IMR-90 (cell line): ENCODE results near the gene COA4. TPM values are rescaled to one million over a fixed set of nuclear protein-coding genes. Genes with fewer than 3 reads are reported as not detected.

Experiments
- ATAC-seq: fragments of 200-7000 bp; cut with Tn5 transposase; 2 replicates; pipeline ENCODE4 v1.9.1; 2020; ENCODE audit warnings: low read depth, mild to moderate bottlenecking, moderate library complexity
- BruUV-seq: library from RNA; stranded (reverse); fragments of 400-500 nt; replicated peaks from 2 replicates; lab custom pipeline; 2021; lab: Mats Ljungman, UMichigan
- CTCF ChIA-PET: fragments of 300-600 bp; formaldehyde crosslinking; extraction: SDS; loops from one replicate; lab custom pipeline; 2021; ENCODE audit warnings: antibody characterized with exemption; lab: Yijun Ruan, JAX
- POLR2A ChIA-PET: fragments of 300-600 bp; sonication (Branson Sonifier 250); formaldehyde crosslinking; loops from one replicate; lab custom pipeline; 2022; ENCODE audit warnings: antibody characterized with exemption; ENCODE audit not compliant: unreplicated experiment; lab: Charles Lee
- DNase-seq: peaks from one replicate; pipeline ENCODE4 v3.0.0; 2013
- H2AFZ ChIP-seq: replicated peaks from 2 replicates; pipeline ENCODE3; 2013; ENCODE audit warnings: low read length, mild to moderate bottlenecking; ENCODE audit not compliant: poor library complexity
- H2AK5ac ChIP-seq: 2 replicates; pipeline ENCODE4 v1.6.1; 2013; ENCODE audit warnings: low read depth, low read length, inconsistent platforms
- H2AK9ac ChIP-seq: replicated peaks from 2 replicates; pipeline ENCODE3; 2013; ENCODE audit warnings: mild to moderate bottlenecking, low read depth, low read length, moderate library complexity; ENCODE audit not compliant: poor library complexity
- H2BK120ac ChIP-seq: 2 replicates; pipeline ENCODE4 v1.6.1; 2013; ENCODE audit warnings: low read depth, low read length, inconsistent platforms
- H2BK15ac ChIP-seq: 3 replicates; pipeline ENCODE4 v1.6.1; 2013; ENCODE audit warnings: low read depth, low read length, inconsistent platforms
- H2BK20ac ChIP-seq: 2 replicates; pipeline ENCODE4 v1.6.1; 2013; ENCODE audit warnings: low read depth, mild to moderate bottlenecking, inconsistent platforms, low read length, moderate library complexity
- H2BK5ac ChIP-seq: 2 replicates; pipeline ENCODE4 v1.6.1; 2013; ENCODE audit warnings: mild to moderate bottlenecking, low read depth, low read length, inconsistent platforms; ENCODE audit not compliant: poor library complexity, severe bottlenecking
- H3K14ac ChIP-seq: replicated peaks from 2 replicates; pipeline ENCODE4 v1.6.1; 2013; ENCODE audit warnings: low read depth, low read length, inconsistent platforms
- H3K18ac ChIP-seq: 2 replicates; pipeline ENCODE4 v1.6.1; 2013; ENCODE audit warnings: low read depth, low read length, control low read depth
- H3K23ac ChIP-seq: 2 replicates; pipeline ENCODE4 v1.6.1; 2013; ENCODE audit warnings: low read depth, low read length, inconsistent platforms
- H3K27ac ChIP-seq: 2 replicates; pipeline ENCODE4 v1.5.1; 2013; ENCODE audit warnings: mild to moderate bottlenecking, control low read depth, low read length; ENCODE audit not compliant: insufficient read depth
- H3K27me3 ChIP-seq: 2 replicates; pipeline ENCODE4 v1.6.1; 2013; ENCODE audit warnings: low read length; ENCODE audit not compliant: control insufficient read depth, insufficient read depth
- H3K36me3 ChIP-seq: 2 replicates; pipeline ENCODE4 v1.6.1; 2013; ENCODE audit warnings: low read length, mixed read lengths; ENCODE audit not compliant: control insufficient read depth, insufficient read depth
- H3K4ac ChIP-seq: 2 replicates; pipeline ENCODE4 v1.6.1; 2013; ENCODE audit warnings: low read depth, low read length, inconsistent platforms
- H3K4me1 ChIP-seq: 2 replicates; pipeline ENCODE4 v1.6.1; 2013; ENCODE audit warnings: low read length, mixed read lengths; ENCODE audit not compliant: control insufficient read depth, insufficient read depth
- H3K4me2 ChIP-seq: 2 replicates; pipeline ENCODE4 v1.6.1; 2013; ENCODE audit warnings: low read depth, mild to moderate bottlenecking, control low read depth, low read length, moderate library complexity
- H3K4me3 ChIP-seq: 2 replicates; pipeline ENCODE4 v1.5.1; 2013; ENCODE audit warnings: low read depth, mild to moderate bottlenecking, control low read depth, low read length, moderate library complexity; ENCODE audit not compliant: insufficient read depth
- H3K56ac ChIP-seq: 2 replicates; pipeline ENCODE4 v1.6.1; 2013; ENCODE audit warnings: low read length, inconsistent platforms; ENCODE audit not compliant: insufficient read depth; ENCODE audit errors: extremely low read depth
- H3K79me1 ChIP-seq, 2 experiments: 2 replicates each; pipeline ENCODE4 v1.6.1; 2013; ENCODE audit warnings: low read length in 2 of 2, inconsistent platforms in 1 of 2, low read depth in 1 of 2
- H3K9ac ChIP-seq: 2 replicates; pipeline ENCODE4 v1.6.1; 2013; ENCODE audit warnings: low read depth, low read length, control low read depth
- H3K9me1 ChIP-seq: 2 replicates; pipeline ENCODE4 v1.6.1; 2013; ENCODE audit warnings: low read length, inconsistent platforms; ENCODE audit not compliant: insufficient read depth
- H3K9me3 ChIP-seq: 2 replicates; pipeline ENCODE4 v1.6.1; 2013; ENCODE audit warnings: low read length; ENCODE audit not compliant: control insufficient read depth, insufficient read depth
- H4K20me1 ChIP-seq: 2 replicates; pipeline ENCODE4 v1.6.1; 2013; ENCODE audit warnings: low read length, inconsistent platforms; ENCODE audit not compliant: insufficient read depth
- H4K5ac ChIP-seq: 2 replicates; pipeline ENCODE4 v1.6.1; 2013; ENCODE audit warnings: mild to moderate bottlenecking, low read depth, low read length, control low read depth
- H4K8ac ChIP-seq, 2 experiments: 2 replicates each; pipeline ENCODE4 v1.6.1; 2013; ENCODE audit warnings: low read depth in 2 of 2, low read length in 2 of 2, control low read depth in 1 of 2, inconsistent platforms in 1 of 2
- H4K91ac ChIP-seq: 2 replicates; pipeline ENCODE4 v1.6.1; 2013; ENCODE audit warnings: low read depth, low read length, inconsistent platforms; ENCODE audit not compliant: insufficient read depth
- BHLHE40 ChIP-seq: fragments of 150-350 bp; IDR thresholded peaks from 2 replicates; pipeline ENCODE4 v1.6.1; 2016; ENCODE audit warnings: mild to moderate bottlenecking, low read depth, low read length
- CEBPB ChIP-seq: IDR thresholded peaks from 2 replicates; pipeline ENCODE4 v1.6.1; 2012; ENCODE audit warnings: low read depth, low read length, improper control_type of control experiment
- CTCF ChIP-seq: conservative IDR thresholded peaks from 2 replicates; pipeline ENCODE4 v1.5.1; 2012; ENCODE audit warnings: mild to moderate bottlenecking, low read depth, low read length, improper control_type of control experiment
- FOS ChIP-seq: fragments of 150-350 bp; IDR thresholded peaks from 2 replicates; pipeline ENCODE4 v1.6.1; 2016; ENCODE audit warnings: low read depth, low read length
- MXI1 ChIP-seq: IDR thresholded peaks from 2 replicates; pipeline ENCODE4 v1.6.1; 2012; ENCODE audit warnings: low read depth, mild to moderate bottlenecking, low read length, moderate library complexity, borderline replicate concordance
- NFE2L2 ChIP-seq: fragments of 150-350 bp; IDR thresholded peaks from 2 replicates; pipeline ENCODE4 v1.6.1; 2016; ENCODE audit warnings: low read depth, mild to moderate bottlenecking, low read length
- RAD21 ChIP-seq: IDR thresholded peaks from 2 replicates; pipeline ENCODE4 v1.6.1; 2012; ENCODE audit warnings: low read length, improper control_type of control experiment
- RCOR1 ChIP-seq: IDR thresholded peaks from 2 replicates; pipeline ENCODE4 v1.6.1; 2012; ENCODE audit warnings: mild to moderate bottlenecking, low read length, improper control_type of control experiment; ENCODE audit not compliant: insufficient replicate concordance
- RFX5 ChIP-seq: IDR thresholded peaks from 2 replicates; pipeline ENCODE4 v1.8.0; 2012; ENCODE audit warnings: low read depth, mild to moderate bottlenecking, low read length, moderate library complexity
- dilution Hi-C: fragments of 300-500 bp; cut with HindIII; formaldehyde crosslinking; loops from one replicate; pipeline ENCODE4 v1.14.3; 2018; ENCODE audit warnings: low sequenced_read_pairs; ENCODE audit not compliant: unreplicated experiment
- in situ Hi-C: fragments of 300-500 bp; cut with MboI; formaldehyde crosslinking; loops from 3 replicates; pipeline ENCODE4 v1.14.3; 2019; ENCODE audit warnings: low sequenced_read_pairs, inconsistent platforms, mixed read lengths
- intact Hi-C: fragments of 100-400 bp; cut with micrococcal nuclease; formaldehyde crosslinking; loops from 2 replicates; pipeline ENCODE4 v1.10.0; 2022
- polyA plus RNA-seq, 3 experiments: library from polyadenylated mRNA; depleted of rRNA; stranded (reverse); fragments of >200 nt; gene quantifications; 2 replicates each; pipeline ENCODE4 v1.2.3, GENCODE V29; 2012; ENCODE audit warnings: low replicate concordance in 1 of 3
- total RNA-seq: library from RNA; depleted of rRNA; stranded (reverse); fragments of >200 nt; gene quantifications from 2 replicates; pipeline ENCODE4 v1.2.3, GENCODE V29; 2012
- TF ChIP-seq, protein P1 (sequence below): fragments of 150-350 bp; IDR thresholded peaks from 2 replicates; pipeline ENCODE4 v1.6.1; 2017; ENCODE audit warnings: mild to moderate bottlenecking, antibody characterized with exemption, low read length, low read depth

COA4 gene
- total and polyA plus RNA-seq, 2 of the 4 experiments (the other 2 are of a cell fraction) = 78.0 to 97.4 TPM

DNA sequence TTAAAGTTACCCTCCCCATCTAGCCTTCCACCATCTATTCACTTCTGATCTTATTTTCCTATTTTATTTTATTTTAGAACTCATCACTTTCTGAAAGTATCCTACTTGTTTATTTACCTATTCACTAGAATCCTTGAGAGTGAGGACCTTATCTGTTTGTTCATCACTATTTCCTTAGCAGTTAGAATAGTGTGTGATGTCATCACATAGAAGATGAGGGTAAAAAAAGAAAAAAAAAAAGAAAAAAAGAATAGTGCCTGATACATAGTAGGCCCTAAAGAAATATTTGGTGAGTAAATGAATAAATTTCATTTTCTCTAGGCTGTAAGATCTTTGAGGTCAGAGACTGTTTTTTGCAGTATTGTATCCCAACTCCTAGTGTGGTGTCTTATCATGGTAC lies 36.8 kb upstream of the COA4 start:
- H4K8ac ChIP-seq = no peak overlapping the region
- no peak overlapping the region for H4K5ac ChIP-seq
- intact Hi-C loops (no loop called here), dilution Hi-C loops (no loop called here), in situ Hi-C loops (no loop called here)
- no peak overlapping the region for H2AFZ ChIP-seq
- no peak overlapping the region for H2AK9ac ChIP-seq
- ATAC-seq (no peak), DNase-seq (no peak)
- H3K4ac ChIP-seq = no peak overlapping the region
- H2BK5ac ChIP-seq = no peak overlapping the region
- H3K9me1 ChIP-seq = no peaks in the 10 kb centered on the region
- no peak overlapping the region for H2BK20ac ChIP-seq
- H3K79me1 ChIP-seq = 0 out of 4 replicates have a peak, but pooled peaks cover 0 to 2% of the 10 kb centered on the region in 2 experiments
- H3K9me3 ChIP-seq = no peaks in the 10 kb centered on the region
- no peak overlapping the region for H3K27ac ChIP-seq
- no peak overlapping the region for H3K56ac ChIP-seq
- H3K4me3 ChIP-seq = no peak overlapping the region
- H3K4me2 ChIP-seq = no peak overlapping the region
- no peaks in the 10 kb centered on the region for H4K20me1 ChIP-seq
- H3K4me1 ChIP-seq = no peaks in the 10 kb centered on the region
- H4K91ac ChIP-seq = no peak overlapping the region
- CTCF ChIA-PET = no interaction called here
- no peak overlapping the region for H3K14ac ChIP-seq
- H2AK5ac ChIP-seq = no peak overlapping the region
- BruUV-seq = no TSS peak
- no peak overlapping the region for H3K23ac ChIP-seq
- H3K27me3 ChIP-seq = no peaks in the 10 kb centered on the region
- H3K18ac ChIP-seq = no peak overlapping the region
- POLR2A ChIA-PET = no interaction called here
- H3K9ac ChIP-seq = no peak overlapping the region
- H3K36me3 ChIP-seq = peaks cover 32% of the 10 kb centered on the region
- no peak overlapping the region for H2BK15ac ChIP-seq
- TF ChIP-seq BHLHE40 (no peak), CTCF (no peak), CEBPB (no peak), MXI1 (no peak), FOS (no peak), RFX5 (no peak), RCOR1 (no peak), RAD21 (no peak), NFE2L2 (no peak)
- TF ChIP-seq, protein P1, sequence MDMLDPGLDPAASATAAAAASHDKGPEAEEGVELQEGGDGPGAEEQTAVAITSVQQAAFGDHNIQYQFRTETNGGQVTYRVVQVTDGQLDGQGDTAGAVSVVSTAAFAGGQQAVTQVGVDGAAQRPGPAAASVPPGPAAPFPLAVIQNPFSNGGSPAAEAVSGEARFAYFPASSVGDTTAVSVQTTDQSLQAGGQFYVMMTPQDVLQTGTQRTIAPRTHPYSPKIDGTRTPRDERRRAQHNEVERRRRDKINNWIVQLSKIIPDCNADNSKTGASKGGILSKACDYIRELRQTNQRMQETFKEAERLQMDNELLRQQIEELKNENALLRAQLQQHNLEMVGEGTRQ = no peak
- no peak overlapping the region for H2BK120ac ChIP-seq
